HG03095 (cell line): Measurements from ENCODE around the gene TOMT.
"Not testable (repeated sequence)": the region's sequence is repeated elsewhere in the genome, so short reads cannot be mapped to it uniquely, and the experiment has no call there.

ENCODE experiments used
- ATAC-seq: cut with Tn5 transposase; IDR thresholded peaks from one replicate; pipeline ENCODE4 v1.9.1; 2021; ENCODE audit warnings: moderate library complexity; ENCODE audit not compliant: unreplicated experiment

TOMT gene

GRCh38 chr11:72123117-72123653 lies 17.5 kb downstream of the TOMT start:
- no peak for ATAC-seq

GRCh38 chr11:72124046-72124445 lies 18.3 kb downstream of the TOMT start:
- no peak for ATAC-seq

GRCh38 chr11:72125956-72126355 lies 20.2 kb downstream of the TOMT start:
- no peak for ATAC-seq

- no peak for ATAC-seq
Observed at GRCh38 chr11:72127923-72128322, 22.2 kb downstream of the TOMT start.

- no peak for ATAC-seq
Observed at GRCh38 chr11:72129381-72129780, 23.7 kb downstream of the TOMT start.

- ATAC-seq, result no peak
Observed at GRCh38 chr11:72132646-72133045, 26.9 kb downstream of the TOMT start.

- not testable (repeated sequence) for ATAC-seq
Observed at GRCh38 chr11:72135473-72135872, 29.7 kb downstream of the TOMT start, which contains the start of gene FOLR3. TSS of gene FOLR3 (plus strand) at chr11:72135725. CDS start at chr11:72135953, 228 bp downstream.

GRCh38 chr11:72135891-72136683 lies 30.4 kb downstream of the TOMT start:
- ATAC-seq, result no peak

GRCh38 chr11:72136684-72137262 lies 31.0 kb downstream of the TOMT start:
- ATAC-seq, result no peak

- no peak for ATAC-seq
Observed at GRCh38 chr11:72138821-72139390, 33.2 kb downstream of the TOMT start.

- ATAC-seq, result no peak
Observed at GRCh38 chr11:72139500-72139899, 33.8 kb downstream of the TOMT start.

GRCh38 chr11:72140661-72141060 lies 34.9 kb downstream of the TOMT start:
- no peak for ATAC-seq

- no peak for ATAC-seq
Observed at GRCh38 chr11:72141066-72141465, 35.3 kb downstream of the TOMT start.

- not testable (repeated sequence) for ATAC-seq
Observed at GRCh38 chr11:72142086-72142485, 36.4 kb downstream of the TOMT start.

GRCh38 chr11:72142543-72142942 lies 36.8 kb downstream of the TOMT start:
- ATAC-seq, result not testable (repeated sequence)

- no peak for ATAC-seq
Observed at GRCh38 chr11:72144807-72145565, 39.3 kb downstream of the TOMT start.

GRCh38 chr11:72146625-72147024 lies 40.9 kb downstream of the TOMT start:
- ATAC-seq, result no peak

GRCh38 chr11:72150882-72151281 lies 45.2 kb downstream of the TOMT start:
- no peak for ATAC-seq

- ATAC-seq, result not testable (repeated sequence)
Observed at GRCh38 chr11:72153874-72154273, 48.1 kb downstream of the TOMT start.

GRCh38 chr11:72154816-72155215 lies 49.1 kb downstream of the TOMT start:
- no peak for ATAC-seq

GRCh38 chr11:72155751-72156150 lies 50.0 kb downstream of the TOMT start:
- ATAC-seq, result no peak
